Calu3 (cell line): Measurements from ENCODE around the gene ARHGEF10L. TPM values are rescaled to one million over a fixed set of nuclear protein-coding genes. Genes with fewer than 3 reads are reported as not detected.

Experiments
- BruUV-seq: library from RNA; stranded (reverse); fragments of 400-500 nt; replicated peaks from 2 replicates; lab custom pipeline; 2021; lab: Mats Ljungman, UMichigan
- CTCF ChIA-PET: fragments of 300-600 bp; sonication (Branson Sonifier 250); formaldehyde crosslinking; loops from one replicate; lab custom pipeline; 2022; ENCODE audit warnings: antibody characterized with exemption; lab: Charles Lee
- DNase-seq: peaks from one replicate; pipeline ENCODE4 v3.0.0; 2022
- H3K27ac Mint-ChIP-seq: one replicate; pipeline ENCODE4 v1.8.0; 2022; ENCODE audit warnings: mixed read lengths; ENCODE audit not compliant: unreplicated experiment
- H3K27me3 Mint-ChIP-seq: one replicate; pipeline ENCODE4 v1.8.0; 2022; ENCODE audit warnings: mixed read lengths; ENCODE audit not compliant: unreplicated experiment
- H3K36me3 Mint-ChIP-seq: one replicate; pipeline ENCODE4 v1.8.0; 2022; ENCODE audit warnings: mild to moderate bottlenecking, moderate library complexity, mixed read lengths; ENCODE audit not compliant: insufficient read depth, unreplicated experiment
- H3K4me1 Mint-ChIP-seq: one replicate; pipeline ENCODE4 v1.8.0; 2022; ENCODE audit warnings: mild to moderate bottlenecking, low read depth, mixed read lengths; ENCODE audit not compliant: unreplicated experiment
- H3K4me3 Mint-ChIP-seq: one replicate; pipeline ENCODE4 v1.8.0; 2022; ENCODE audit warnings: mild to moderate bottlenecking, low read depth, moderate library complexity, mixed read lengths; ENCODE audit not compliant: unreplicated experiment
- H3K9me3 Mint-ChIP-seq: one replicate; pipeline ENCODE4 v1.8.0; 2022; ENCODE audit warnings: low read depth, mixed read lengths; ENCODE audit not compliant: unreplicated experiment
- intact Hi-C: fragments of 100-400 bp; cut with micrococcal nuclease; formaldehyde crosslinking; loops from one replicate; pipeline ENCODE4 v1.10.0; 2022; ENCODE audit not compliant: unreplicated experiment
- total RNA-seq: library from RNA; stranded (reverse); gene quantifications from 2 replicates; pipeline ENCODE4 v1.2.3, GENCODE V29; 2022
- TF ChIP-seq, protein P1 (sequence below): fragments of 200-600 bp; IDR thresholded peaks from one replicate; pipeline ENCODE4 v1.8.0; 2022; ENCODE audit warnings: antibody characterized with exemption; ENCODE audit not compliant: unreplicated experiment

The ARHGEF10L gene
- total RNA-seq, 1 experiment from 2014 or later = 20.1 TPM

DNA sequence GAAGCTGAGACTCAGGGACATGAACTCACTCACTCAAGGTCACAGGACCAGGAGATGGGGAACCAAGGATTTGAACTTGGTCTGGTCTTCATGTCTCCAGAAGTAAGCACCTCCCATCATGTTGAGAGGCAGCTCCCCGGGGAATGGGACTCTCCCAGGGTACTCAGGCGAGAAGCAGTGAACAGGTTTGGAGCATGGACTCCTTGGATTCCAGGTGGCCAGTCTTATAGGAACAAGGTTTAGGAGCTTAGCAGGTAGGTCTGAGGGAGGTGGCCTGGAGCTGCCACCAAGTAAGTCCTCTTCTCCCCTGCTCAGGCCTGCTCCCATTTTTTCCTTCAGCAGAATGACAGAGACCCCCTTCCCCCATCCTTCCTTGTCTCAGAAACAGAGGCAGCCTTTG, 14.9 kb upstream of the ARHGEF10L start:
- no peak for DNase-seq
- BruUV-seq = no TSS peak
- TF ChIP-seq, protein P1, sequence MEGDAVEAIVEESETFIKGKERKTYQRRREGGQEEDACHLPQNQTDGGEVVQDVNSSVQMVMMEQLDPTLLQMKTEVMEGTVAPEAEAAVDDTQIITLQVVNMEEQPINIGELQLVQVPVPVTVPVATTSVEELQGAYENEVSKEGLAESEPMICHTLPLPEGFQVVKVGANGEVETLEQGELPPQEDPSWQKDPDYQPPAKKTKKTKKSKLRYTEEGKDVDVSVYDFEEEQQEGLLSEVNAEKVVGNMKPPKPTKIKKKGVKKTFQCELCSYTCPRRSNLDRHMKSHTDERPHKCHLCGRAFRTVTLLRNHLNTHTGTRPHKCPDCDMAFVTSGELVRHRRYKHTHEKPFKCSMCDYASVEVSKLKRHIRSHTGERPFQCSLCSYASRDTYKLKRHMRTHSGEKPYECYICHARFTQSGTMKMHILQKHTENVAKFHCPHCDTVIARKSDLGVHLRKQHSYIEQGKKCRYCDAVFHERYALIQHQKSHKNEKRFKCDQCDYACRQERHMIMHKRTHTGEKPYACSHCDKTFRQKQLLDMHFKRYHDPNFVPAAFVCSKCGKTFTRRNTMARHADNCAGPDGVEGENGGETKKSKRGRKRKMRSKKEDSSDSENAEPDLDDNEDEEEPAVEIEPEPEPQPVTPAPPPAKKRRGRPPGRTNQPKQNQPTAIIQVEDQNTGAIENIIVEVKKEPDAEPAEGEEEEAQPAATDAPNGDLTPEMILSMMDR = no peak
- no peak overlapping the region for H3K4me3 Mint-ChIP-seq
- peaks cover 10% of the 10 kb centered on the region for H3K36me3 Mint-ChIP-seq
- intact Hi-C loops = no loop called here
- CTCF ChIA-PET = interaction anchor here (1.2 kb wide), 1 partner anchor 27 kb away, joined by 3 read pairs; no protein-coding TSS in a partner anchor
- no peaks in the 10 kb centered on the region for H3K27me3 Mint-ChIP-seq
- H3K9me3 Mint-ChIP-seq = no peaks in the 10 kb centered on the region
- peaks cover 27% of the 10 kb centered on the region for H3K4me1 Mint-ChIP-seq
- H3K27ac Mint-ChIP-seq = peak overlapping the region; percentile 12

DNA sequence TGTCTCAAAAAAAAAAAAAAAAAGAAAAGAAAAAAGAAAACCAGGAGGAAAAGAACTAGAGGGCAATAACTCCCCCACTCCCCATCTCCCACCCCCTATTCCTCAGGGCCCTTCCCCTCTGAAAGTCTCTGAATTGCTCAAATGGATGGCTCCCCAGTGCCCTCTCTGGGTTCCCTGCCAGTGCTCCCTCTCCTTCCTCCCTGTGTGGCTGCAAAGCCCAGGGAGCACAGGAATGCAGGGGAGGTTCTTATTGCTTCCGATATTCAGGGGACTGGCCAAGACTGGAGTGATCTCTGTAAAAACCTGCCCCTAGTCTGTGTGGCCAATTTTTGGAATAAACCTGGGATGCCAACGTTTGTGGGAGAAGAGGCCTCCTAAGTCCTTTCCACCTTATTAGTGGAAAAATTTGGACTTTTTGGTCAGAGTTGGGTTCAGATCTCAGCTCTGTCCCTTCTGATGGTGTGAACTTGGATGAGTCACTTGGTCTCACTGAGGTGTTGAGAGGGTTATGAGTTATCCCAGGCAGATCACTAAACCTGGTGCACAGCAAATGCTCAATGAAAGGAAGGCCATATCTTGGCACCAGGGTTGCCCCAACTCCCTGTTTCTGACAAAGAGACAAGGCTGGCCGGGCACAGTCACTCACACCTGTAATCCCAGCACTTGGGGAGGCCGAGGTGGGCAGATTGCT, 13.4 kb upstream of the ARHGEF10L start:
- DNase-seq = no peak
- CTCF ChIA-PET = no interaction called here
- no peak overlapping the region for H3K4me3 Mint-ChIP-seq
- no peaks in the 10 kb centered on the region for H3K36me3 Mint-ChIP-seq
- no peak overlapping the region for H3K27ac Mint-ChIP-seq
- H3K4me1 Mint-ChIP-seq = peaks cover 25% of the 10 kb centered on the region
- no peaks in the 10 kb centered on the region for H3K27me3 Mint-ChIP-seq
- intact Hi-C loops = no loop called here
- TF ChIP-seq, protein P1 = no peak
- H3K9me3 Mint-ChIP-seq = no peaks in the 10 kb centered on the region
- no TSS peak for BruUV-seq

DNA sequence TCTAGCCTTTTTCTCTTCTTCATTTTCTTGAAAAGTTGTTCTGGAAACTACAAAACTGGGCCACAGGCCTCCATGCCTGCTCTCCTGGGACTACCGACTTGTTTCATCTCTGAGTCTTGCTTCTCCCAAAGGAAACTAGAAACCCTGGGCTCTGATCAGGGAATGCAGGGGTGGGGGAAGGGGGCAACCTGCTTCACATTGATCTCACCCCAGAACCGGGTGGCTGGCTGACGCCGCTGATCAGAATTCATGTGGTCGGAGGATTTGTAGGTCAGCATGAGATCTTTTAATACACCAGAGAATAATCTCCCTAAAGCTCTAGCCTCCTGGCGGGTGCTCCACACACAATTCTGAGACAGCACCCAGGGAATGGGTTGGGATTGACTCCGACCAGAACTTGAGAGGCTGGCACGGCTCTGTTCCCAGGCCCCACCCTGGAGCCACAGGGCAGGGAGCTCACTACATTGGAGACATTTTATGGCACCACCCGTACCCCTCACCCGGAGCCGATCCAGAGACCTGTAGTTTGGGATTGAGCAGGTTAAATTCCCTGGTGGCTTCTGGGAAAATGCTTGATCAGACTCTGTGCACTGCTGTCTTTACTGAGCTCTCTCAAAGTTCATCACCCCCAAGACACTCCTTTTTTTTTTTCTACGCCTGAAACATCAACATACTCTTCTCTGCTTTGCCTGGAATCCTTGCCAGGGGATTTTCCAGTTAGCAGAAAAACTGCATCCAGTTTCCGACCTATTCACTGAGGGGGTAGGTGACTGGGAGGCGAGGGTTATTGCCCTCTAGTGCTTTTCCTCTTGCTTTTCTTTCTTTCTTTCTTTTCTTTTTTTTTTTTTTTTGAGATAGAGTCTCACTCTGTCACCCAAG, 12.2 kb upstream of the ARHGEF10L start:
- DNase-seq = no peak
- H3K27me3 Mint-ChIP-seq = no peaks in the 10 kb centered on the region
- TF ChIP-seq, protein P1 = no peak
- peaks cover 25% of the 10 kb centered on the region for H3K4me1 Mint-ChIP-seq
- H3K36me3 Mint-ChIP-seq = no peaks in the 10 kb centered on the region
- no peak overlapping the region for H3K4me3 Mint-ChIP-seq
- no TSS peak for BruUV-seq
- CTCF ChIA-PET = interaction anchor here (0.7 kb wide), 1 partner anchor 20 kb away, joined by 3 read pairs; no protein-coding TSS in a partner anchor
- intact Hi-C loops = no loop called here
- H3K27ac Mint-ChIP-seq = no peak overlapping the region
- H3K9me3 Mint-ChIP-seq = no peaks in the 10 kb centered on the region

DNA sequence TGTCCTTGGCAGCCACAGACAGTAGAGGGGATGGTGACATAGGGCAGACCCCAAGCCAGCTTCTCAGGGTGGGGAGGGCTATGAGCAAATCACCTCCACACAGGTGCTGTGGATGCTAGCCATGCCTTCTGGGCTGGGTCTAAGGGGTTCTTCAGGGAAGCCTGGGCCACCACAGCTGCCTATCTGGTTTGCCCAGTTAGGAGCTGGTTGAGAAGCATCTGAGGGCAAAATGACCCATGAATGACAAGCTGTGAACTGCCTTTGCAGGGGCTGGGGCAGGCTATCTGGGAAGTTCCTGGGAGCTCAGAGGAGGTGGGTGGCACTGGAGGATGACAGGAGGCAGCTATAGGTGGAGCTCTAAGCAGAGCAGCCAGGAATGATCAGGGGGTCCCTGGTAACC, 10.1 kb upstream of the ARHGEF10L start:
- intact Hi-C loops = no loop called here
- Mint-ChIP-seq H3K4me3 (no peak overlapping the region), H3K27ac (no peak overlapping the region), H3K36me3 (no peaks in the 10 kb centered on the region), H3K27me3 (no peaks in the 10 kb centered on the region), H3K4me1 (peaks cover 25% of the 10 kb centered on the region), H3K9me3 (no peaks in the 10 kb centered on the region)
- TF ChIP-seq, protein P1 = no peak
- no TSS peak for BruUV-seq
- no peak for DNase-seq
- CTCF ChIA-PET = no interaction called here
